ENCODE data around the gene DYRK1A.

DNA sequence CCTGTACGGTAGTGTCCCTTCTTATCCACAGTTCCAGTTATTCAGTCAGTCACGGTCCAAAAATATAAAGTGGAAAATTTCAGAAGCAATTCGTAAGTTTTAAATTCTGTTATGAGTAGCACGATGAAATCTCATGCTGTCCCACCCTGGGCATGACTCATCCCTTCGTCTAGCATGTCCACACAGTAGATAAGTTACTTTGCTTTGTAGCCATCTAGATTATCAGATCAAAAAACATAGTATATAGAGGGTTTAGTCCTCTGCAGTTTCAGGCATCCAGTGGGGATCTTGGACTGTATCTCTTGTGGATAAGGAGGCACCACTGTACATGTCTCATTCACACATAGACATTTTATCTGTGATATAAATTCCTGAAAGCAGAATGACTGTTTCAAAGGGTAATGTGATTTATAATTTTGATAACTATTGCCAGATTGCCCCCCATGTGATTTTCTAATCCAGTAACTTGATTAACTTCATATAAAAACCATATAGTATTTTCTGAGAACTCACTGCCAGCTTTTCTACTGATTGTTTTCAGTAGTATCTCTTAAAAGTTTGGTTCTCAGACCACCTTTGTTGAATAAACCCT lies 143.3 kb downstream of the DYRK1A start:
- TF ChIP-seq CTCF (IDR thresholded peaks at IDR 0.05; ENCODE audit: low read length) (no peak), EZH2 (optimal IDR thresholded peaks at IDR 0.05; ENCODE audit: low read depth, low read length) (no peak), EZH2phosphoT487 (IDR thresholded peaks at IDR 0.05; ENCODE audit: low read length) (no peak)

All from MM.1S (cell line).